Medulla oblongata (tissue), 1 donor: Measurements from ENCODE around the gene MC3R.
A peak's percentile ranks its signal among the peaks of the same experiment; 100 is the strongest.
"Not testable (repeated sequence)": the region's sequence is repeated elsewhere in the genome, so short reads cannot be mapped to it uniquely, and the experiment has no call there.

Source experiments
- DNase-seq: peaks from one replicate; pipeline ENCODE4 v3.0.0-alpha.2; 2015; ENCODE audit errors: extremely low spot score

Gene MC3R

GRCh38 chr20:56247954-56248782 lies at the start of gene MC3R:
Gene MC3R, plus strand, starts transcription at chr20:56248732. Its CDS starts 112 bp downstream, at chr20:56248844.
- peak; percentile 46 for DNase-seq

- no peak for DNase-seq
These were observed 48.1 kb upstream of the MC3R start for GRCh38 chr20:56200456-56200855.

- peak; percentile 27 for DNase-seq
These were observed 45.9 kb upstream of the MC3R start for GRCh38 chr20:56202493-56203077.

- no peak for DNase-seq
These were observed 44.3 kb upstream of the MC3R start for GRCh38 chr20:56204206-56204605.

GRCh38 chr20:56205346-56205745 lies 43.2 kb upstream of the MC3R start:
- DNase-seq = no peak

- no peak for DNase-seq
These were observed 40.9 kb upstream of the MC3R start for GRCh38 chr20:56207656-56208055.

GRCh38 chr20:56208121-56208520 lies 40.4 kb upstream of the MC3R start:
- no peak for DNase-seq

- no peak for DNase-seq
These were observed 37.5 kb upstream of the MC3R start for GRCh38 chr20:56211051-56211450.

- no peak for DNase-seq
These were observed 36.4 kb upstream of the MC3R start for GRCh38 chr20:56212091-56212490.

GRCh38 chr20:56213321-56213720 lies 35.2 kb upstream of the MC3R start:
- DNase-seq = no peak

GRCh38 chr20:56215115-56215514 lies 33.4 kb upstream of the MC3R start:
- no peak for DNase-seq

- no peak for DNase-seq
These were observed 30.7 kb upstream of the MC3R start for GRCh38 chr20:56217829-56218228.

GRCh38 chr20:56221186-56221585 lies 27.3 kb upstream of the MC3R start:
- DNase-seq = not testable (repeated sequence)

- DNase-seq = no peak
These were observed 26.3 kb upstream of the MC3R start for GRCh38 chr20:56222201-56222600.

GRCh38 chr20:56222945-56223344 lies 25.6 kb upstream of the MC3R start:
- no peak for DNase-seq

- no peak for DNase-seq
These were observed 25.2 kb upstream of the MC3R start for GRCh38 chr20:56223352-56223751.

- no peak for DNase-seq
These were observed 20.5 kb upstream of the MC3R start for GRCh38 chr20:56228021-56228420.

- DNase-seq = no peak
These were observed 18.7 kb upstream of the MC3R start for GRCh38 chr20:56229812-56230211.

- no peak for DNase-seq
These were observed 14.4 kb upstream of the MC3R start for GRCh38 chr20:56234110-56234509.

GRCh38 chr20:56237335-56237734 lies 11.2 kb upstream of the MC3R start:
- no peak for DNase-seq

- no peak for DNase-seq
These were observed 4.3 kb upstream of the MC3R start for GRCh38 chr20:56244259-56244658.

- no peak for DNase-seq
These were observed 2.8 kb upstream of the MC3R start for GRCh38 chr20:56245761-56246160.

- no peak for DNase-seq
These were observed 868 bp downstream of the MC3R start for GRCh38 chr20:56249244-56249955.
